Type B pancreatic cell (in vitro differentiated cells): Measurements from ENCODE around the gene DCN. TPM values are rescaled to one million over a fixed set of nuclear protein-coding genes. Genes with fewer than 3 reads are reported as not detected.

Experiments
- DNase-seq: peaks from one replicate; pipeline ENCODE4 v3.0.0; 2021; ENCODE audit warnings: mixed read lengths; ENCODE audit not compliant: unreplicated experiment; ENCODE audit errors: extremely low spot score
- H3K27ac Mint-ChIP-seq: 2 replicates; pipeline ENCODE4 v1.8.0; 2021; ENCODE audit warnings: mild to moderate bottlenecking, mixed read lengths
- H3K27me3 Mint-ChIP-seq: 2 replicates; pipeline ENCODE4 v1.8.0; 2021; ENCODE audit warnings: mixed read lengths
- H3K36me3 Mint-ChIP-seq: 2 replicates; pipeline ENCODE4 v1.8.0; 2021; ENCODE audit warnings: mixed read lengths
- H3K4me1 Mint-ChIP-seq: one replicate; pipeline ENCODE4 v1.8.0; 2021; ENCODE audit warnings: mixed read lengths; ENCODE audit not compliant: unreplicated experiment
- H3K4me3 Mint-ChIP-seq: 2 replicates; pipeline ENCODE4 v1.8.0; 2021; ENCODE audit warnings: mild to moderate bottlenecking, mixed read lengths
- H3K9me3 Mint-ChIP-seq: 2 replicates; pipeline ENCODE4 v1.8.0; 2021; ENCODE audit warnings: mixed read lengths
- CTCF ChIP-seq: fragments of 200-600 bp; sonication (generic); conservative IDR thresholded peaks from 2 replicates; pipeline ENCODE4 v1.5.0; 2021; ENCODE audit warnings: antibody characterized with exemption, mild to moderate bottlenecking
- total RNA-seq: library from RNA; stranded (reverse); gene quantifications from 2 replicates; pipeline ENCODE4 v1.2.1, GENCODE V29; 2021; ENCODE audit warnings: low replicate concordance

The DCN gene
- total RNA-seq, 1 donor from 2014 or later, result 167 TPM

GRCh38 chr12:91127751-91128150 lies 54.9 kb downstream of the DCN start:
- peaks cover 3% of the 10 kb centered on the region for H3K4me1 Mint-ChIP-seq
- no peak for TF ChIP-seq CTCF
- no peaks in the 10 kb centered on the region for H3K9me3 Mint-ChIP-seq
- no peaks in the 10 kb centered on the region for H3K36me3 Mint-ChIP-seq
- H3K27me3 Mint-ChIP-seq, result no peaks in the 10 kb centered on the region
- peak overlapping the region; percentile 3 for H3K27ac Mint-ChIP-seq
- DNase-seq, result no peak
- H3K4me3 Mint-ChIP-seq, result no peak overlapping the region

GRCh38 chr12:91127306-91127705 lies 55.3 kb downstream of the DCN start:
- Mint-ChIP-seq H3K27me3 (no peaks in the 10 kb centered on the region), H3K4me1 (peaks cover 3% of the 10 kb centered on the region), H3K9me3 (peaks cover 1% of the 10 kb centered on the region)

GRCh38 chr12:91126516-91126915 lies 56.1 kb downstream of the DCN start:
- TF ChIP-seq CTCF, result no peak
- H3K27me3 Mint-ChIP-seq, result no peaks in the 10 kb centered on the region
- DNase-seq, result no peak
- peaks cover 4% of the 10 kb centered on the region for H3K9me3 Mint-ChIP-seq
- peaks cover 3% of the 10 kb centered on the region for H3K4me1 Mint-ChIP-seq
- H3K27ac Mint-ChIP-seq, result no peak overlapping the region
- no peak overlapping the region for H3K4me3 Mint-ChIP-seq
- no peaks in the 10 kb centered on the region for H3K36me3 Mint-ChIP-seq

More at GRCh38 chr12:91127306-91127705, 55.3 kb downstream of the DCN start:
- DNase-seq, result no peak
- Mint-ChIP-seq H3K27ac (no peak overlapping the region), H3K4me3 (no peak overlapping the region), H3K36me3 (no peaks in the 10 kb centered on the region)
- no peak for TF ChIP-seq CTCF

- peaks cover 4% of the 10 kb centered on the region for H3K9me3 Mint-ChIP-seq
- H3K27ac Mint-ChIP-seq, result no peak overlapping the region
- no peak for TF ChIP-seq CTCF
- peaks cover 14% of the 10 kb centered on the region for H3K4me1 Mint-ChIP-seq
- H3K4me3 Mint-ChIP-seq, result no peak overlapping the region
- no peaks in the 10 kb centered on the region for H3K36me3 Mint-ChIP-seq
- no peaks in the 10 kb centered on the region for H3K27me3 Mint-ChIP-seq
- DNase-seq, result no peak
Measured at GRCh38 chr12:91123236-91123916, 59.2 kb downstream of the DCN start.

GRCh38 chr12:91120781-91121180 lies 61.8 kb downstream of the DCN start:
- Mint-ChIP-seq H3K4me3 (no peak overlapping the region), H3K4me1 (peaks cover 11% of the 10 kb centered on the region), H3K27me3 (no peaks in the 10 kb centered on the region), H3K27ac (no peak overlapping the region), H3K9me3 (peaks cover 4% of the 10 kb centered on the region), H3K36me3 (no peaks in the 10 kb centered on the region)
- TF ChIP-seq CTCF, result no peak
- no peak for DNase-seq

- DNase-seq, result no peak
- peaks cover 15% of the 10 kb centered on the region for H3K4me1 Mint-ChIP-seq
- TF ChIP-seq CTCF, result no peak
- H3K36me3 Mint-ChIP-seq, result no peaks in the 10 kb centered on the region
- peaks cover 4% of the 10 kb centered on the region for H3K9me3 Mint-ChIP-seq
- no peak overlapping the region for H3K4me3 Mint-ChIP-seq
- H3K27ac Mint-ChIP-seq, result no peak overlapping the region
- no peaks in the 10 kb centered on the region for H3K27me3 Mint-ChIP-seq
Measured at GRCh38 chr12:91119089-91119488, 63.5 kb downstream of the DCN start.
